ENCODE measurements around the gene OR4D9. TPM values are rescaled to one million over a fixed set of nuclear protein-coding genes. Genes with fewer than 3 reads are reported as not detected.
A peak's percentile ranks its signal among the peaks of the same experiment; 100 is the strongest.

Gene OR4D9
- total RNA-seq, 2 experiments from 2014 or later: not detected

DNA sequence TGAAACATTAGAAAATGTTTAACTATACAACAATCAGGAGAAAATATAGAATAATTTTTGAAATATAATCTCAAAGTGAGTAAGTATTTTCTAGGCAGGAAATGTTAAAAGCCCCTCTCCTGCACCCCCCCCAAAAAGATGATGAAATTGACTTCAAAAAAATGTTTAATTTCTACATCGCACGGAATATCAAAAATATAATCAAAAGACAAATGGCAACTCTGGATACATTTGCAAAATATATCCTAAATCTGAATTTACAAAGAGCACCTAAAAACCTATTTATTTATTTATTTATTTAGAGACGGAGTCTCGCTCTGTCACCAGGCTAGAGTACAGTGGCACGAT, 36.9 kb downstream of the OR4D9 start:
- Histone ChIP-seq H3K4me1 (ENCODE audit: insufficient read depth, low read length) (peaks cover 14% of the 10 kb centered on the region), H3K4me3 (ENCODE audit: low read length) (no peak overlapping the region), H3K27me3 (ENCODE audit: control insufficient read depth in 1 of 2, insufficient read depth in 2 of 2, low read length in 2 of 2) (no peaks in the 10 kb centered on the region), H3K27ac (ENCODE audit: low read depth in 1 of 2, low read length in 2 of 2) (no peak overlapping the region), H3K36me3 (ENCODE audit: insufficient read depth, low read length) (no peaks in the 10 kb centered on the region), H3K9me3 (ENCODE audit: control insufficient read depth in 1 of 2, insufficient read depth in 1 of 2, low read length in 2 of 2) (peaks cover 0 to 2% of the 10 kb centered on the region in 2 experiments)
- Mint-ChIP-seq H3K27me3 (peaks cover 11% of the 10 kb centered on the region), H3K9me3 (peaks cover 4% of the 10 kb centered on the region), H3K4me1 (ENCODE audit: low read depth) (peaks cover 31% of the 10 kb centered on the region), H3K36me3 (ENCODE audit: low read depth) (peaks cover 26% of the 10 kb centered on the region), H3K27ac (no peak overlapping the region), H3K4me3 (peak overlapping the region; percentile 65)
- intact Hi-C loops (cut with DNase I, micrococcal nuclease): loop anchor here in 1 of 2 experiments (5.0 kb wide), 1 partner anchor 209 kb away; the partner anchor contains the start of gene STX3
- POLR2A ChIA-PET: interaction anchor here (3.0 to 4.4 kb wide), 3 partner anchors 12 to 121 kb away, joined by 15 to 50 read pairs (median 32); partner anchors contain the start of genes OSBP and PATL1
- no peak for DNase-seq
- no peak for ATAC-seq (ENCODE audit: poor library complexity)
- CTCF ChIA-PET: no interaction called here
- TF ChIP-seq, protein P1, sequence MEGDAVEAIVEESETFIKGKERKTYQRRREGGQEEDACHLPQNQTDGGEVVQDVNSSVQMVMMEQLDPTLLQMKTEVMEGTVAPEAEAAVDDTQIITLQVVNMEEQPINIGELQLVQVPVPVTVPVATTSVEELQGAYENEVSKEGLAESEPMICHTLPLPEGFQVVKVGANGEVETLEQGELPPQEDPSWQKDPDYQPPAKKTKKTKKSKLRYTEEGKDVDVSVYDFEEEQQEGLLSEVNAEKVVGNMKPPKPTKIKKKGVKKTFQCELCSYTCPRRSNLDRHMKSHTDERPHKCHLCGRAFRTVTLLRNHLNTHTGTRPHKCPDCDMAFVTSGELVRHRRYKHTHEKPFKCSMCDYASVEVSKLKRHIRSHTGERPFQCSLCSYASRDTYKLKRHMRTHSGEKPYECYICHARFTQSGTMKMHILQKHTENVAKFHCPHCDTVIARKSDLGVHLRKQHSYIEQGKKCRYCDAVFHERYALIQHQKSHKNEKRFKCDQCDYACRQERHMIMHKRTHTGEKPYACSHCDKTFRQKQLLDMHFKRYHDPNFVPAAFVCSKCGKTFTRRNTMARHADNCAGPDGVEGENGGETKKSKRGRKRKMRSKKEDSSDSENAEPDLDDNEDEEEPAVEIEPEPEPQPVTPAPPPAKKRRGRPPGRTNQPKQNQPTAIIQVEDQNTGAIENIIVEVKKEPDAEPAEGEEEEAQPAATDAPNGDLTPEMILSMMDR (IDR thresholded peaks at IDR 0.05): no peak

DNA sequence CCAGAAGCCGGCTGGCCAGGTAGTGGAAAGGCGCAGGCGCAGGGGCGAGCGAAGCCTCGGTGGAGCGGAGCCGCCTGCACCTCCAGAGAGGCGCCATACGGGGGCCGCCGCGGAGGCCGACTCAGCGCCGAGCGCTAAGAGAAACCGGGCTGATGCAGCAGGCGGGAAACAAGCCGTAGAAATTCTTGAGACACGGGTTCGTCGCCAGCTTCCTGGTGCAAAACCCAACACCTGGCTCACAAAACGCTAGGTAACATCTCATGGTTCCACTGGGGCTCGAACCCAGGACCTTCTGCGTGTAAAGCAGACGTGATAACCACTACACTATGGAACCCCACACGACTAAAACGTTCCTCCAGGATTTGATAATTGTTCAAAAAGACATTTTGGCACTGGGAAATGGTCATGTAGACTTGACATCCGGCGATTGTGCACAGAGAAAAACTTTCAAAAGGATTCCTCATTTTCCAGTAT, 39.1 kb downstream of the OR4D9 start:
- intact Hi-C loops (cut with DNase I, micrococcal nuclease): loop anchor here (1.0 to 10.0 kb wide), 7 partner anchors 10 to 376 kb away; partner anchors contain the start of genes DTX4 (in 1 of the 2) and PATL1 (in 1 of the 2)
- H3K27me3 Mint-ChIP-seq: peaks cover 11% of the 10 kb centered on the region
- ChIA-PET POLR2A (interaction anchor here (0.6 to 4.4 kb wide), 7 partner anchors 10 to 118 kb away, joined by 4 to 50 read pairs (median 15); partner anchors contain the start of genes OSBP and PATL1), CTCF (interaction anchor here (0.7 to 3.6 kb wide), 4 partner anchors 10 to 65 kb away, joined by 5 to 19 read pairs (median 9); partner anchors contain the start of gene OSBP)
- peaks cover 4% of the 10 kb centered on the region for H3K9me3 Mint-ChIP-seq
- peaks cover 26% of the 10 kb centered on the region for H3K36me3 Mint-ChIP-seq (ENCODE audit: low read depth)
- no peaks in the 10 kb centered on the region for H3K36me3 ChIP-seq (ENCODE audit: insufficient read depth, low read length)
- DNase-seq (peak; percentile 71 to 94 (median 82)), ATAC-seq (ENCODE audit: poor library complexity) (peak; percentile 81)
- TF ChIP-seq, protein P1 (IDR thresholded peaks at IDR 0.05): peak; percentile 60
- peaks cover 33% of the 10 kb centered on the region for H3K4me1 Mint-ChIP-seq (ENCODE audit: low read depth)
- peak overlapping the region; percentile 94 for H3K4me3 Mint-ChIP-seq
- peak overlapping the region; percentile 99 for H3K27ac Mint-ChIP-seq
- no peaks in the 10 kb centered on the region for H3K27me3 ChIP-seq (ENCODE audit: control insufficient read depth in 1 of 2, insufficient read depth in 2 of 2, low read length in 2 of 2)
- H3K4me1 ChIP-seq (ENCODE audit: insufficient read depth, low read length): peaks cover 15% of the 10 kb centered on the region
- H3K4me3 ChIP-seq (ENCODE audit: low read length): peak overlapping the region; percentile 57
- H3K27ac ChIP-seq (ENCODE audit: low read depth in 1 of 2, low read length in 2 of 2): peak overlapping the region; percentile 35 to 37
- peaks cover 0 to 5% of the 10 kb centered on the region in 2 experiments for H3K9me3 ChIP-seq (ENCODE audit: control insufficient read depth in 1 of 2, insufficient read depth in 1 of 2, low read length in 2 of 2)

DNA sequence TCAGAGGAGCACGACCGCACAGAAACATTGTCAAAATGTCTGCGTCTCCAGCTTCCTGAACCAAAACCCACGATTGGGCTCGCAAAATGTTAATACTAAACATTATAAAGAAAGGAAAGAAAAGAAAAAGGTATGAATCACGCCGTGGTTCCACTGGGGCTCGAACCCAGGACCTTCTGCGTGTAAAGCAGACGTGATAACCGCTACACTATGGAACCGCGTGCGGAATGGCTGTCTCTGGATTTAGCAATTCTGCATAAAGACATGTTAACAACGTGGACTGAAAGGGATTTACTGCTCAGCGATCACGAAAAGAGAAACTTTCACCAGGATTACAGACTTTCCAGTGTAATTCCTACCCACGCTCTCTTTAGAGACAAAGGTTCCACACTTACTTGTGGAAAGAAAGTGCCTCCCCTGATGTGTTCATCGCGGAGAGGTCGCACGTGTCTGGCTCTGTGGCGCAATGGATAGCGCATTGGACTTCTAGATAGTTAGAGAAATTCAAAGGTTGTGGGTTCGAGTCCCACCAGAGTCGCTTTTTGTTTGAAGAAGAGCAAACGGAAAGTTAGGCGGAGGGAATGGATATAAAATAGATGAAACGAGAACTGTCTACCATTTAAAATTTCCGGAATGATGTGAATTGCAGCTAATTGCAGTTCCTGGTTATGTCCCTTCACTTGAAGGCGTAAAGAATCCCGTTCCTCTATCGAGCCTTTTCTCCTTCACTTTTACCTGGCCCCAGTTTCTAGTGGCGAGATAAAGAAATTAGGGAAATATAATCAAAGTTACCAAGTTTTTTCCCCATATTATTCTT, 39.7 kb downstream of the OR4D9 start:
- CTCF ChIA-PET: interaction anchor here (0.7 to 3.6 kb wide), 5 partner anchors 9 to 64 kb away, joined by 3 to 19 read pairs (median 9); partner anchors contain the start of gene OSBP
- peak overlapping the region in 1 of 2 donors; percentile 37 for H3K27ac ChIP-seq (ENCODE audit: low read depth in 1 of 2, low read length in 2 of 2)
- peaks cover 4% of the 10 kb centered on the region for H3K9me3 Mint-ChIP-seq
- H3K4me1 Mint-ChIP-seq (ENCODE audit: low read depth): peaks cover 40% of the 10 kb centered on the region
- H3K36me3 ChIP-seq (ENCODE audit: insufficient read depth, low read length): no peaks in the 10 kb centered on the region
- peak overlapping the region; percentile 99 for H3K27ac Mint-ChIP-seq
- ATAC-seq (ENCODE audit: poor library complexity) (peak; percentile 61), DNase-seq (peak; percentile 60 to 91 (median 76))
- H3K27me3 Mint-ChIP-seq: peaks cover 12% of the 10 kb centered on the region
- H3K4me1 ChIP-seq (ENCODE audit: insufficient read depth, low read length): peaks cover 21% of the 10 kb centered on the region
- H3K4me3 ChIP-seq (ENCODE audit: low read length): peak overlapping the region; percentile 57
- peaks cover 0 to 5% of the 10 kb centered on the region in 2 experiments for H3K9me3 ChIP-seq (ENCODE audit: control insufficient read depth in 1 of 2, insufficient read depth in 1 of 2, low read length in 2 of 2)
- TF ChIP-seq, protein P1 (IDR thresholded peaks at IDR 0.05): no peak
- peak overlapping the region; percentile 94 for H3K4me3 Mint-ChIP-seq
- no peaks in the 10 kb centered on the region for H3K27me3 ChIP-seq (ENCODE audit: control insufficient read depth in 1 of 2, insufficient read depth in 2 of 2, low read length in 2 of 2)
- intact Hi-C loops (cut with DNase I, micrococcal nuclease): loop anchor here (1.0 to 10.0 kb wide), 7 partner anchors 9 to 376 kb away; partner anchors contain the start of genes DTX4 (in 1 of the 2) and PATL1 (in 1 of the 2)
- POLR2A ChIA-PET: interaction anchor here (0.6 to 4.4 kb wide), 7 partner anchors 9 to 118 kb away, joined by 4 to 50 read pairs (median 15); partner anchors contain the start of genes OSBP and PATL1
- peaks cover 26% of the 10 kb centered on the region for H3K36me3 Mint-ChIP-seq (ENCODE audit: low read depth)
